ENCODE measurements around the gene FSTL4.

FSTL4 gene

GRCh38 chr5:133235696-133236426 is 376.5 kb downstream of the FSTL4 start:
- no peak for TF ChIP-seq CTCF (IDR thresholded peaks at IDR 0.05)
- TF ChIP-seq ZFX (IDR thresholded peaks at IDR 0.05; ENCODE audit: borderline replicate concordance): no peak
- H3K27ac ChIP-seq: no peak overlapping the region

GRCh38 chr5:133234911-133235310 is 377.4 kb downstream of the FSTL4 start:
- TF ChIP-seq CTCF (IDR thresholded peaks at IDR 0.05): no peak
- TF ChIP-seq ZFX (IDR thresholded peaks at IDR 0.05; ENCODE audit: borderline replicate concordance): no peak

GRCh38 chr5:133234273-133234672 is 378.1 kb downstream of the FSTL4 start:
- TF ChIP-seq ZFX (IDR thresholded peaks at IDR 0.05; ENCODE audit: borderline replicate concordance) (no peak), CTCF (IDR thresholded peaks at IDR 0.05) (no peak)
- H3K27ac ChIP-seq: no peak overlapping the region

More at GRCh38 chr5:133234911-133235310, 377.4 kb downstream of the FSTL4 start:
- no peak overlapping the region for H3K27ac ChIP-seq

GRCh38 chr5:133233616-133234015 is 378.7 kb downstream of the FSTL4 start:
- no peak overlapping the region for H3K27ac ChIP-seq

GRCh38 chr5:133232911-133233310 is 379.4 kb downstream of the FSTL4 start:
- no peak overlapping the region for H3K27ac ChIP-seq

More at GRCh38 chr5:133233616-133234015, 378.7 kb downstream of the FSTL4 start:
- TF ChIP-seq ZFX (IDR thresholded peaks at IDR 0.05; ENCODE audit: borderline replicate concordance): no peak
- no peak for TF ChIP-seq CTCF (IDR thresholded peaks at IDR 0.05)

GRCh38 chr5:133232435-133232834 is 379.9 kb downstream of the FSTL4 start:
- no peak overlapping the region for H3K27ac ChIP-seq
- no peak for TF ChIP-seq CTCF (IDR thresholded peaks at IDR 0.05)
- no peak for TF ChIP-seq ZFX (IDR thresholded peaks at IDR 0.05; ENCODE audit: borderline replicate concordance)

More at GRCh38 chr5:133232911-133233310, 379.4 kb downstream of the FSTL4 start:
- TF ChIP-seq CTCF (IDR thresholded peaks at IDR 0.05) (no peak), ZFX (IDR thresholded peaks at IDR 0.05; ENCODE audit: borderline replicate concordance) (no peak)

GRCh38 chr5:133232011-133232410 is 380.3 kb downstream of the FSTL4 start:
- H3K27ac ChIP-seq: no peak overlapping the region
- TF ChIP-seq CTCF (IDR thresholded peaks at IDR 0.05): no peak
- TF ChIP-seq ZFX (IDR thresholded peaks at IDR 0.05; ENCODE audit: borderline replicate concordance): no peak
